ENCODE measurements around the gene PPT2.

PPT2 gene

DNA sequence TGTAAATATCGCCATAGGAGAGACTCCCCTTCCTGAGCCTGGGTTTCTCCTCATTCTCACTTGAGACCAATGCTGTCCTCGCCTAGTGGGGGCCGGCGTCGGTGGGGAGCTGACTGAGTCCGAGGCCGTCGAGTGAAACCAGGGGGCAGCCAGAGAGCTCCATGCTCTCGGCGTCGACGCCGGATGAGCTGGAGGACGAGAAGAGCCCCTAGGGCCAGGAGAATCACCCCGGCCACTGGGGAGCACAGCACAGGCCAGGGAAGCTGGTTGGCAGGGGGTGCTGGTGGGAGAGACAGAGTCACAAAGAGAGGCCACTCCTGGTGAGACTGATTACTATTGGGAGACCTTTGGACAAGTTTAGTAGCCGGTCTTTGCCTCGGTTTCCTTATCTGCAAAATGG is 44.9 kb downstream of the PPT2 start:
- no peak overlapping the region for H3K4me3 ChIP-seq (ENCODE audit: low read length)
- no peaks in the 10 kb centered on the region for H3K9me3 ChIP-seq (replicated peaks; ENCODE audit: insufficient read depth, low read length)
- H3K9ac ChIP-seq (ENCODE audit: low read length), result no peak overlapping the region
- H3K36me3 ChIP-seq (replicated peaks; ENCODE audit: insufficient read depth, low read length), result no peaks in the 10 kb centered on the region
- no peak for DNase-seq
- no peak overlapping the region for H3K4me2 ChIP-seq (ENCODE audit: low read depth, low read length)
- no peak overlapping the region for H2AFZ ChIP-seq (ENCODE audit: low read length)
- H3K4me1 ChIP-seq (ENCODE audit: low read length), result peaks cover 9% of the 10 kb centered on the region
- H3K9me2 ChIP-seq (replicated peaks; ENCODE audit: insufficient read depth, low read length), result no peaks in the 10 kb centered on the region
- TF ChIP-seq, protein P1, sequence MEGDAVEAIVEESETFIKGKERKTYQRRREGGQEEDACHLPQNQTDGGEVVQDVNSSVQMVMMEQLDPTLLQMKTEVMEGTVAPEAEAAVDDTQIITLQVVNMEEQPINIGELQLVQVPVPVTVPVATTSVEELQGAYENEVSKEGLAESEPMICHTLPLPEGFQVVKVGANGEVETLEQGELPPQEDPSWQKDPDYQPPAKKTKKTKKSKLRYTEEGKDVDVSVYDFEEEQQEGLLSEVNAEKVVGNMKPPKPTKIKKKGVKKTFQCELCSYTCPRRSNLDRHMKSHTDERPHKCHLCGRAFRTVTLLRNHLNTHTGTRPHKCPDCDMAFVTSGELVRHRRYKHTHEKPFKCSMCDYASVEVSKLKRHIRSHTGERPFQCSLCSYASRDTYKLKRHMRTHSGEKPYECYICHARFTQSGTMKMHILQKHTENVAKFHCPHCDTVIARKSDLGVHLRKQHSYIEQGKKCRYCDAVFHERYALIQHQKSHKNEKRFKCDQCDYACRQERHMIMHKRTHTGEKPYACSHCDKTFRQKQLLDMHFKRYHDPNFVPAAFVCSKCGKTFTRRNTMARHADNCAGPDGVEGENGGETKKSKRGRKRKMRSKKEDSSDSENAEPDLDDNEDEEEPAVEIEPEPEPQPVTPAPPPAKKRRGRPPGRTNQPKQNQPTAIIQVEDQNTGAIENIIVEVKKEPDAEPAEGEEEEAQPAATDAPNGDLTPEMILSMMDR (IDR thresholded peaks at IDR 0.05; ENCODE audit: low read length), result no peak
- TF ChIP-seq EZH2 (optimal IDR thresholded peaks at IDR 0.05; ENCODE audit: low read depth, low read length), result no peak
- TF ChIP-seq EZH2phosphoT487 (IDR thresholded peaks at IDR 0.05; ENCODE audit: low read length), result no peak
- H3K27ac ChIP-seq (ENCODE audit: low read length), result no peak overlapping the region
- H3F3A ChIP-seq (ENCODE audit: insufficient read depth, low read length), result peaks cover 10% of the 10 kb centered on the region; the same call in 1 of the 2 replicates
- H3K79me2 ChIP-seq (ENCODE audit: low read length), result no peaks in the 10 kb centered on the region
- H4K20me1 ChIP-seq (ENCODE audit: insufficient read depth, low read length), result no peaks in the 10 kb centered on the region
- H3K27me3 ChIP-seq (replicated peaks; ENCODE audit: insufficient read depth, low read length), result peaks cover 24% of the 10 kb centered on the region

DNA sequence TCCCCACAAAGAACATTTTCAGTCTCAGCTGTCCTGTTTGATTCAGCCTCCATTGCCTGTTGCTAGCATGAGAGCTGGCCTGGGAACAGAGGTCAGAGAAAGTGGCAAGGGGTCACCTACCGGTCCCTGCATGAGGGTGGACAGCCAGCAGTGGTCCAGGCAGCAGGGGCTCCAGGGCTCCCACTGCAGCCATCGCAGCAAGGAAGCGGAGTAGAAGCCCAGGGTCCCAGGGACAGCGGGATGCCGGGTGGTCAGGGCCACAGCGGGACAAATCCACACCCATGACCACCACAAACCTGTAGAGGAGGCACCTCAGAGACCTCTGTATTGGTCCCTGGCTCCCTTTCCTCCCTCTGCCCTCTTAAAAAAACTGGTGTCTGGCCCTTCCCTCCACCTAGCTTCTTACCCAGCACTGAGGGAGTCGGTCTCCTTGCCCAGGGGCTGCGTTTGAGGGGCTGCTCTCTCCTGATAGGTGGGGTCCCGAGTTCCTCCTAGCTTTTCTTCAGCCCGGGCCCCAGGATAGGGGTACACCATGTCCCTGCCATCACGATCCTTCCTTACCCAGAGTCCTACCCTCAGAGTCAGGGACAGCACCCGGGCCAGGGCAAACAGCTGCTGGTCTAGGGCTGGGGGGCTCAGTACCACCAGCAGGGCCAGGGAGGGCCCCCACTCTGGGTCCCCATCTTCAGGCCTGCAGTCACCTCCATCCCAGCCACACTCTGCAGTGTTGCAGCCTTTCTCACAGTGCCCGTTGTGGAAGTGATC is 47.0 kb downstream of the PPT2 start:
- no peak overlapping the region for H3K4me3 ChIP-seq (ENCODE audit: low read length)
- no peaks in the 10 kb centered on the region for H3K4me1 ChIP-seq (ENCODE audit: low read length)
- H3K9me3 ChIP-seq (replicated peaks; ENCODE audit: insufficient read depth, low read length), result no peaks in the 10 kb centered on the region
- no peak overlapping the region for H3K4me2 ChIP-seq (ENCODE audit: low read depth, low read length)
- no peaks in the 10 kb centered on the region for H3K36me3 ChIP-seq (replicated peaks; ENCODE audit: insufficient read depth, low read length)
- H3K27ac ChIP-seq (ENCODE audit: low read length), result no peak overlapping the region
- peaks cover 28% of the 10 kb centered on the region for H3K27me3 ChIP-seq (replicated peaks; ENCODE audit: insufficient read depth, low read length)
- no peaks in the 10 kb centered on the region for H3F3A ChIP-seq (ENCODE audit: insufficient read depth, low read length)
- no peak overlapping the region for H2AFZ ChIP-seq (ENCODE audit: low read length)
- DNase-seq, result no peak
- no peaks in the 10 kb centered on the region for H3K9me2 ChIP-seq (replicated peaks; ENCODE audit: insufficient read depth, low read length)
- no peaks in the 10 kb centered on the region for H4K20me1 ChIP-seq (ENCODE audit: insufficient read depth, low read length)
- no peaks in the 10 kb centered on the region for H3K79me2 ChIP-seq (ENCODE audit: low read length)
- TF ChIP-seq EZH2phosphoT487 (IDR thresholded peaks at IDR 0.05; ENCODE audit: low read length), result no peak
- TF ChIP-seq, protein P1 (IDR thresholded peaks at IDR 0.05; ENCODE audit: low read length), result no peak
- no peak for TF ChIP-seq EZH2 (optimal IDR thresholded peaks at IDR 0.05; ENCODE audit: low read depth, low read length)
- no peak overlapping the region for H3K9ac ChIP-seq (ENCODE audit: low read length)

DNA sequence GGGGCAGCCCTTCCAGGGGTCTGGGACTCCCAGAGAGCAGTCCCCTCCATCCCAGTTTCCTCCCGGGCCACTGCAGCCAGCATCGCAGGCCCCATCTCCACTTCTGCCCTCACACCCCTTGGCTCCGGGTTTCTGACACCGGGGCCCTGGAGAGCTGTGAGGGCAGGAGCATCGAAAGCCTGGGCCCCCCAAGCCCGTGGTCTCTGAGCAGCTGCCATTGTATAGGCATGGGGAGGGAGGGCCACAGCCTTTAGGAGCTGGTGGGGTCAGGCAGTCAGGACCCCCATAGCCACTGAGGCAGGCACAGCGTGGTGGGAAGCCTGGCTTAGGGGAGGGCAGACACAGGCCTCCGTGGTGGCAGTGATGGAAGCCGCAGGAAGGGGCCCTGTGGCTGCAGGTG is 48.2 kb downstream of the PPT2 start:
- H3K4me2 ChIP-seq (ENCODE audit: low read depth, low read length), result no peak overlapping the region
- H3K36me3 ChIP-seq (replicated peaks; ENCODE audit: insufficient read depth, low read length), result no peaks in the 10 kb centered on the region
- DNase-seq, result no peak
- H3K9me3 ChIP-seq (replicated peaks; ENCODE audit: insufficient read depth, low read length), result no peaks in the 10 kb centered on the region
- no peak overlapping the region for H3K27ac ChIP-seq (ENCODE audit: low read length)
- no peak overlapping the region for H2AFZ ChIP-seq (ENCODE audit: low read length)
- peaks cover 31% of the 10 kb centered on the region for H3K27me3 ChIP-seq (replicated peaks; ENCODE audit: insufficient read depth, low read length)
- H3F3A ChIP-seq (ENCODE audit: insufficient read depth, low read length), result no peaks in the 10 kb centered on the region
- no peak overlapping the region for H3K4me3 ChIP-seq (ENCODE audit: low read length)
- TF ChIP-seq, protein P1 (IDR thresholded peaks at IDR 0.05; ENCODE audit: low read length), result no peak
- TF ChIP-seq EZH2phosphoT487 (IDR thresholded peaks at IDR 0.05; ENCODE audit: low read length) (no peak), EZH2 (optimal IDR thresholded peaks at IDR 0.05; ENCODE audit: low read depth, low read length) (no peak)
- H3K4me1 ChIP-seq (ENCODE audit: low read length), result no peaks in the 10 kb centered on the region
- H4K20me1 ChIP-seq (ENCODE audit: insufficient read depth, low read length), result no peaks in the 10 kb centered on the region
- H3K9ac ChIP-seq (ENCODE audit: low read length), result no peak overlapping the region
- H3K79me2 ChIP-seq (ENCODE audit: low read length), result no peaks in the 10 kb centered on the region
- H3K9me2 ChIP-seq (replicated peaks; ENCODE audit: insufficient read depth, low read length), result no peaks in the 10 kb centered on the region
